H9 (cell line): ENCODE measurements around the gene GOLGA3. TPM values are rescaled to one million over a fixed set of nuclear protein-coding genes. Genes with fewer than 3 reads are reported as not detected.
"Not testable (repeated sequence)": the region's sequence is repeated elsewhere in the genome, so short reads cannot be mapped to it uniquely, and the experiment has no call there.

Experiments
- DNase-seq: peaks from one replicate; pipeline ENCODE4 v3.0.0-alpha.2; 2017
- H2AFZ ChIP-seq: one replicate; pipeline ENCODE4 v1.6.1; 2013; ENCODE audit warnings: mild to moderate bottlenecking, low read length, control low read depth, moderate library complexity
- H2AK5ac ChIP-seq: 2 replicates; pipeline ENCODE4 v1.6.1; 2013; ENCODE audit warnings: low read length, control low read depth, mixed read lengths; ENCODE audit not compliant: insufficient read length
- H2BK120ac ChIP-seq: one replicate; pipeline ENCODE4 v1.6.1; 2013; ENCODE audit warnings: low read depth, mild to moderate bottlenecking, low read length, control low read depth, inconsistent platforms; ENCODE audit not compliant: poor library complexity, severe bottlenecking
- H2BK12ac ChIP-seq: 2 replicates; pipeline ENCODE4 v1.6.1; 2013; ENCODE audit warnings: low read length, control low read depth, mixed read lengths, low read depth; ENCODE audit not compliant: insufficient read length
- H2BK15ac ChIP-seq: 2 replicates; pipeline ENCODE4 v1.6.1; 2013; ENCODE audit warnings: low read depth, low read length, control low read depth
- H2BK20ac ChIP-seq: one replicate; pipeline ENCODE4 v1.6.1; 2013; ENCODE audit warnings: low read depth, mild to moderate bottlenecking, low read length, control low read depth, inconsistent platforms; ENCODE audit not compliant: poor library complexity, severe bottlenecking
- H2BK5ac ChIP-seq: 2 replicates; pipeline ENCODE4 v1.6.1; 2013; ENCODE audit warnings: low read length, control low read depth, mixed read lengths; ENCODE audit not compliant: insufficient read length
- H3K14ac ChIP-seq: 2 replicates; pipeline ENCODE4 v1.6.1; 2013; ENCODE audit warnings: low read length, control low read depth; ENCODE audit not compliant: insufficient read depth
- H3K18ac ChIP-seq: 2 replicates; pipeline ENCODE4 v1.6.1; 2013; ENCODE audit warnings: low read depth, mild to moderate bottlenecking, mixed read lengths, low read length, control low read depth; ENCODE audit not compliant: insufficient read length
- H3K23ac ChIP-seq: 2 replicates; pipeline ENCODE4 v1.6.1; 2013; ENCODE audit warnings: low read length, control low read depth, mixed read lengths, low read depth; ENCODE audit not compliant: insufficient read length
- H3K23me2 ChIP-seq: 2 replicates; pipeline ENCODE4 v1.6.1; 2013; ENCODE audit warnings: low read depth, mild to moderate bottlenecking, mixed read lengths, low read length, control low read depth; ENCODE audit not compliant: insufficient read length, poor library complexity, severe bottlenecking
- H3K27ac ChIP-seq: 2 replicates; pipeline ENCODE4 v1.5.1; 2013; ENCODE audit warnings: low read length, control low read depth, mixed read lengths, low read depth; ENCODE audit not compliant: insufficient read length
- H3K27me3 ChIP-seq: 2 replicates; pipeline ENCODE4 v1.6.1; 2013; ENCODE audit warnings: low read length, control low read depth, inconsistent platforms; ENCODE audit not compliant: insufficient read depth
- H3K4ac ChIP-seq: 2 replicates; pipeline ENCODE4 v1.6.1; 2013; ENCODE audit warnings: low read depth, mild to moderate bottlenecking, control low read depth, inconsistent platforms, low read length, moderate library complexity
- H3K4me1 ChIP-seq: 2 replicates; pipeline ENCODE4 v1.6.1; 2013; ENCODE audit warnings: low read length, control low read depth, inconsistent platforms; ENCODE audit not compliant: insufficient read depth
- H3K4me2 ChIP-seq: 2 replicates; pipeline ENCODE4 v1.6.1; 2013; ENCODE audit warnings: low read length, control low read depth, mixed read lengths; ENCODE audit not compliant: insufficient read length, insufficient read depth
- H3K56ac ChIP-seq: 2 replicates; pipeline ENCODE4 v1.6.1; 2013; ENCODE audit warnings: low read depth, mild to moderate bottlenecking, mixed read lengths, low read length, control low read depth; ENCODE audit not compliant: insufficient read length
- H3K79me1 ChIP-seq: 2 replicates; pipeline ENCODE4 v1.6.1; 2013; ENCODE audit warnings: low read depth, mild to moderate bottlenecking, moderate library complexity, low read length, control low read depth, inconsistent platforms; ENCODE audit not compliant: insufficient read depth, poor library complexity, severe bottlenecking
- H3K79me2 ChIP-seq: 2 replicates; pipeline ENCODE4 v1.6.1; 2013; ENCODE audit warnings: low read length, control low read depth, inconsistent platforms; ENCODE audit not compliant: insufficient read depth
- H3K9ac ChIP-seq: 2 replicates; pipeline ENCODE4 v1.6.1; 2013; ENCODE audit warnings: low read length, control low read depth, mixed read lengths; ENCODE audit not compliant: insufficient read length; ENCODE audit errors: extremely low read depth
- H3K9me3 ChIP-seq: one replicate; pipeline ENCODE4 v1.6.1; 2013; ENCODE audit warnings: low read depth, low read length, inconsistent platforms; ENCODE audit not compliant: control insufficient read depth
- H3T11ph ChIP-seq: one replicate; pipeline ENCODE4 v1.6.1; 2013; ENCODE audit warnings: mild to moderate bottlenecking, low read length, control low read depth, inconsistent platforms
- H4K20me1 ChIP-seq: one replicate; pipeline ENCODE4 v1.6.1; 2013; ENCODE audit not compliant: control insufficient read depth, insufficient read length, insufficient read depth
- H4K5ac ChIP-seq: 2 replicates; pipeline ENCODE4 v1.6.1; 2013; ENCODE audit warnings: low read depth, mild to moderate bottlenecking, mixed read lengths, low read length, control low read depth; ENCODE audit not compliant: insufficient read length
- H4K8ac ChIP-seq: replicated peaks from 2 replicates; pipeline ENCODE4 v1.6.1; 2013; ENCODE audit warnings: low read length, control low read depth, mixed read lengths, low read depth; ENCODE audit not compliant: insufficient read length
- H4K91ac ChIP-seq: 2 replicates; pipeline ENCODE4 v1.6.1; 2013; ENCODE audit warnings: low read depth, mild to moderate bottlenecking, moderate library complexity, mixed read lengths, low read length, control low read depth; ENCODE audit not compliant: insufficient read length
- H3K27ac Mint-ChIP-seq, 3 experiments: 2 replicates in 2 of 3; 3 replicates in 1 of 3; pipeline ENCODE4 v1.8.0; 2020 to 2021; ENCODE audit warnings: mixed read lengths in 3 of 3, mild to moderate bottlenecking in 1 of 3, moderate library complexity in 1 of 3
- H3K27me3 Mint-ChIP-seq: 2 replicates; pipeline ENCODE4 v1.8.0; 2021; ENCODE audit warnings: low read depth, mild to moderate bottlenecking, moderate library complexity, mixed read lengths
- H3K36me3 Mint-ChIP-seq, 3 experiments: 2 replicates in 2 of 3; 3 replicates in 1 of 3; pipeline ENCODE4 v1.8.0; 2020 to 2021; ENCODE audit warnings: low read depth in 3 of 3, mixed read lengths in 3 of 3; ENCODE audit not compliant: insufficient read depth in 1 of 3
- H3K4me1 Mint-ChIP-seq, 2 experiments: 2 replicates each; pipeline ENCODE4 v1.8.0; 2020; ENCODE audit warnings: mixed read lengths in 2 of 2
- H3K4me3 Mint-ChIP-seq, 2 experiments: 2 replicates in 1 of 2; 3 replicates in 1 of 2; pipeline ENCODE4 v1.8.0; 2020 to 2021; ENCODE audit warnings: mild to moderate bottlenecking in 2 of 2, mixed read lengths in 2 of 2, moderate library complexity in 1 of 2
- H3K9me3 Mint-ChIP-seq, 2 experiments: 2 replicates in 1 of 2; 3 replicates in 1 of 2; pipeline ENCODE4 v1.8.0; 2020; ENCODE audit warnings: mild to moderate bottlenecking in 2 of 2, mixed read lengths in 2 of 2, moderate library complexity in 1 of 2
- WGBS: extraction: QIAGEN DNeasy Blood & Tissue Kit; methylation state at CpG from one replicate; pipeline ENCODE4 v1.1.7; 2013; ENCODE audit warnings: missing lambda C conversion rate, low lambda C conversion rate, mixed read lengths; ENCODE audit not compliant: insufficient read length; ENCODE audit errors: extremely low coverage; 5-methylcytosine and 5-hydroxymethylcytosine counted together
- total RNA-seq: library from RNA; stranded (reverse); gene quantifications from 2 replicates; pipeline ENCODE4 v1.2.1, GENCODE V29; 2021
- TF ChIP-seq, protein P1 (sequence below): fragments of 200-600 bp; sonication (generic); conservative IDR thresholded peaks from 3 replicates; pipeline ENCODE4 v1.8.0; 2021; ENCODE audit warnings: antibody characterized with exemption, mild to moderate bottlenecking

Gene GOLGA3
- total RNA-seq, 1 experiment from 2014 or later, result 40.1 TPM

DNA sequence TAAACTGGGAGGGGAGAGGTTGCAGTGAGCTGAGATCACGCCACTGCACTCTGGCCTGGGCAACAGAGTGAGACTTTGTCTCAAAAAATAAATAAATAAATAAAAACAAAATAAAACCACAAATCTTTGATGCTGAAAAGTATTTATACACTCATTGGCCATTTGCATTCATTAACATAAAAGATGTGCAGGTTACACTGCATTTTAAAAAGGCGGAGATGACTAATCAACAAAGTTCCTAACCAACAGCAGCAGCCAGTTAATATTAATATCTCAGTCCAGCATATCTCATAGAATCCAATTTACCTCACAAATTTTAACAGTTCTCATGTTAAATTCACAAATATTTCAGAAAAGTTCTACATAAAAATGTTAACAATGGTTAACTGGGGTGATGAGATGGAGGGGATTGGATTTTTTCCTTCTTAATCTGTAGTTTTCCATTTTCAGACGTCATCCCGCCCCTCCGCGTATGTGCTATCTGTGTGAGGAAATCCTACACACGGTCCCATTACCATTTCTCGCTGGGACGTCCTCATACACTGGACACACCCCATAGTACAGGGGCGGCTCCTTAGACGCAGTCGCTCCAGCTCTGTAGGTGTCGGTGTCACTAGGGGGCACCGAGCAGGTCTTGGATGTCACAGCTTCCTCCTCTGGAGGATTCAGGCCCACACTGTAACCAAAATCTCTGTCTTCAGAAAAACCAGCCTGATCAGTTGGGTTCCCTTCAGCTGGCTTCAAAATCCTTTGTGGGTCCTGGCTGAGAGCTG, 74.3 kb downstream of the GOLGA3 start:
- TF ChIP-seq, protein P1, sequence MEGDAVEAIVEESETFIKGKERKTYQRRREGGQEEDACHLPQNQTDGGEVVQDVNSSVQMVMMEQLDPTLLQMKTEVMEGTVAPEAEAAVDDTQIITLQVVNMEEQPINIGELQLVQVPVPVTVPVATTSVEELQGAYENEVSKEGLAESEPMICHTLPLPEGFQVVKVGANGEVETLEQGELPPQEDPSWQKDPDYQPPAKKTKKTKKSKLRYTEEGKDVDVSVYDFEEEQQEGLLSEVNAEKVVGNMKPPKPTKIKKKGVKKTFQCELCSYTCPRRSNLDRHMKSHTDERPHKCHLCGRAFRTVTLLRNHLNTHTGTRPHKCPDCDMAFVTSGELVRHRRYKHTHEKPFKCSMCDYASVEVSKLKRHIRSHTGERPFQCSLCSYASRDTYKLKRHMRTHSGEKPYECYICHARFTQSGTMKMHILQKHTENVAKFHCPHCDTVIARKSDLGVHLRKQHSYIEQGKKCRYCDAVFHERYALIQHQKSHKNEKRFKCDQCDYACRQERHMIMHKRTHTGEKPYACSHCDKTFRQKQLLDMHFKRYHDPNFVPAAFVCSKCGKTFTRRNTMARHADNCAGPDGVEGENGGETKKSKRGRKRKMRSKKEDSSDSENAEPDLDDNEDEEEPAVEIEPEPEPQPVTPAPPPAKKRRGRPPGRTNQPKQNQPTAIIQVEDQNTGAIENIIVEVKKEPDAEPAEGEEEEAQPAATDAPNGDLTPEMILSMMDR, result peak; percentile 30; the same call in 2 of the 3 replicates
- no peak overlapping the region for H3K14ac ChIP-seq
- H3K27me3 Mint-ChIP-seq, result no peaks in the 10 kb centered on the region
- H3K79me2 ChIP-seq, result peaks cover 13% of the 10 kb centered on the region; the same call in 1 of the 2 replicates
- H3K4ac ChIP-seq, result no peak overlapping the region
- no peaks in the 10 kb centered on the region for H3K4me1 ChIP-seq
- H3K23me2 ChIP-seq, result no peaks in the 10 kb centered on the region
- H3K9me3 ChIP-seq, result no peaks in the 10 kb centered on the region
- no peak overlapping the region for H3K4me3 Mint-ChIP-seq
- H3K4me1 Mint-ChIP-seq, result no peaks in the 10 kb centered on the region
- no peak overlapping the region for H2BK120ac ChIP-seq
- H4K5ac ChIP-seq, result no peak overlapping the region
- no peaks in the 10 kb centered on the region for H3K27me3 ChIP-seq
- no peak overlapping the region for H2BK12ac ChIP-seq
- no peak overlapping the region for H3T11ph ChIP-seq
- no peaks in the 10 kb centered on the region for H3K9me3 Mint-ChIP-seq
- no peak overlapping the region for H2BK20ac ChIP-seq
- no CpG with 5 or more reads among the region's 14 CpGs for WGBS
- H3K36me3 Mint-ChIP-seq, result peaks cover 23 to 73% (median 53%) of the 10 kb centered on the region in 3 experiments; a peak in 6 of 7 replicates
- no peak overlapping the region for H3K27ac Mint-ChIP-seq
- H3K27ac ChIP-seq, result no peak overlapping the region
- H3K4me2 ChIP-seq, result no peak overlapping the region
- H4K20me1 ChIP-seq, result no peaks in the 10 kb centered on the region
- no peak overlapping the region for H2AK5ac ChIP-seq
- no peak overlapping the region for H4K91ac ChIP-seq
- H3K9ac ChIP-seq, result no peak overlapping the region
- H2AFZ ChIP-seq, result no peak overlapping the region
- H3K23ac ChIP-seq, result no peak overlapping the region
- no peak overlapping the region for H2BK5ac ChIP-seq
- no peak overlapping the region for H3K56ac ChIP-seq
- no peak for DNase-seq
- no peak overlapping the region for H2BK15ac ChIP-seq
- no peak overlapping the region for H4K8ac ChIP-seq
- H3K79me1 ChIP-seq, result peaks cover 12% of the 10 kb centered on the region
- H3K18ac ChIP-seq, result no peak overlapping the region

DNA sequence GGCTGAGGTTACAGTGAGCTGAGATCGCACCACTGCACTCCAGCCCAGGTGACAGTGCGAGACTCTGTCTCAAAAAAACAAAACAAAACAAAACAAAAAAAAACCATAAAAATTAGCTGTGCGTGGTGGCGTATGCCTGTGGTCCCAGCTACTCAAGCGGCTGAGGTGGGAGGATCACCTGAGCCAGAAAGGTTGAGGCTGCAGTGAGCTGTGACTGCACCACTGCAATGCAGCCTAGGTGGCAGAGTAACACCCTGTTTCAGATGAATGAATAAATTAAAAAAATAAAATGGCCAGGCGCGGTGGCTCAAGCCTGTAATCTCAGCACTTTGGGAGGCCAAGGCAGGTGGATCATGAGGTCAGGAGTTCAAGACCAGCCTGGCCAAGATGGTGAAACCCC, 75.0 kb downstream of the GOLGA3 start:
- not testable (repeated sequence) for H2AK5ac ChIP-seq, H2BK120ac ChIP-seq, H4K8ac ChIP-seq, H3K9me3 Mint-ChIP-seq, H2AFZ ChIP-seq, DNase-seq, H3K9ac ChIP-seq, H2BK12ac ChIP-seq, H3K27ac ChIP-seq, H3K4me1 ChIP-seq, H3K4me1 Mint-ChIP-seq, H3K9me3 ChIP-seq, H3T11ph ChIP-seq, H2BK20ac ChIP-seq, H3K14ac ChIP-seq, H4K5ac ChIP-seq, H3K56ac ChIP-seq, H3K4ac ChIP-seq, H3K23me2 ChIP-seq, H3K18ac ChIP-seq, H2BK15ac ChIP-seq, H3K79me1 ChIP-seq, H3K23ac ChIP-seq, H4K91ac ChIP-seq, H3K4me3 Mint-ChIP-seq, H3K27ac Mint-ChIP-seq, H3K27me3 ChIP-seq, H3K4me2 ChIP-seq, H4K20me1 ChIP-seq, H2BK5ac ChIP-seq, H3K79me2 ChIP-seq, H3K27me3 Mint-ChIP-seq
- no CpG with 5 or more reads among the region's 7 CpGs for WGBS
- H3K36me3 Mint-ChIP-seq, result peaks cover 28 to 79% (median 54%) of the 10 kb centered on the region in 3 experiments; a peak in 6 of 7 replicates
